ENCODE measurements around the gene RANBP9. TPM values are rescaled to one million over a fixed set of nuclear protein-coding genes. Genes with fewer than 3 reads are reported as not detected.

The RANBP9 gene
- total RNA-seq, 2 donors from 2014 or later, result 51.6 to 53.8 TPM

GRCh38 chr6:13641315-13641714 lies 70.3 kb downstream of the RANBP9 start:
- H3K9me3 ChIP-seq, result no peaks in the 10 kb centered on the region
- ATAC-seq (ENCODE audit: insufficient number of reproducible peaks, low FRiP score, low read depth) (peak; percentile 74), DNase-seq (ENCODE audit: low spot score) (no peak)
- no peaks in the 10 kb centered on the region for H3K27me3 ChIP-seq (replicated peaks; ENCODE audit: insufficient read depth)
- peaks cover 23% of the 10 kb centered on the region for H3K36me3 ChIP-seq
- no peak overlapping the region for H3K4me3 ChIP-seq
- no peak for TF ChIP-seq CTCF (IDR thresholded peaks at IDR 0.05)
- peaks cover 18 to 19% of the 10 kb centered on the region in 2 donors for H3K4me1 ChIP-seq (ENCODE audit: control insufficient read depth in 1 of 2, low read depth in 2 of 2)
- H3K27ac ChIP-seq, result peak overlapping the region; percentile 46 to 68

- no peak for DNase-seq (ENCODE audit: low spot score)
- peaks cover 19% of the 10 kb centered on the region for H3K36me3 ChIP-seq
These were observed 73.0 kb downstream of the RANBP9 start for GRCh38 chr6:13638626-13639025.

GRCh38 chr6:13638014-13638413 lies 73.6 kb downstream of the RANBP9 start:
- ATAC-seq (ENCODE audit: insufficient number of reproducible peaks, low FRiP score, low read depth), result no peak
- Histone ChIP-seq H3K4me3 (no peak overlapping the region), H3K9me3 (no peaks in the 10 kb centered on the region), H3K27ac (no peak overlapping the region), H3K27me3 (replicated peaks; ENCODE audit: insufficient read depth) (no peaks in the 10 kb centered on the region), H3K4me1 (ENCODE audit: control insufficient read depth in 1 of 2, low read depth in 2 of 2) (peaks cover 18 to 19% of the 10 kb centered on the region in 2 donors), H3K36me3 (peaks cover 15% of the 10 kb centered on the region)
- no peak for TF ChIP-seq CTCF (IDR thresholded peaks at IDR 0.05)
- no peak for DNase-seq (ENCODE audit: low spot score)

More at GRCh38 chr6:13638626-13639025, 73.0 kb downstream of the RANBP9 start:
- no peak for TF ChIP-seq CTCF (IDR thresholded peaks at IDR 0.05)
- no peak for ATAC-seq (ENCODE audit: insufficient number of reproducible peaks, low FRiP score, low read depth)
- H3K4me3 ChIP-seq, result no peak overlapping the region
- H3K27me3 ChIP-seq (replicated peaks; ENCODE audit: insufficient read depth), result no peaks in the 10 kb centered on the region
- no peak overlapping the region for H3K27ac ChIP-seq
- H3K4me1 ChIP-seq (ENCODE audit: control insufficient read depth in 1 of 2, low read depth in 2 of 2), result peaks cover 18 to 19% of the 10 kb centered on the region in 2 donors
- H3K9me3 ChIP-seq, result no peaks in the 10 kb centered on the region

- H3K27ac ChIP-seq, result no peak overlapping the region
- no peaks in the 10 kb centered on the region for H3K9me3 ChIP-seq
- peaks cover 23% of the 10 kb centered on the region for H3K36me3 ChIP-seq
- no peak for DNase-seq (ENCODE audit: low spot score)
- no peak overlapping the region for H3K4me3 ChIP-seq
- ATAC-seq (ENCODE audit: insufficient number of reproducible peaks, low FRiP score, low read depth), result no peak
- no peaks in the 10 kb centered on the region for H3K27me3 ChIP-seq (replicated peaks; ENCODE audit: insufficient read depth)
- peaks cover 10 to 13% of the 10 kb centered on the region in 2 donors for H3K4me1 ChIP-seq (ENCODE audit: control insufficient read depth in 1 of 2, low read depth in 2 of 2)
- TF ChIP-seq CTCF (IDR thresholded peaks at IDR 0.05), result no peak
These were observed 75.5 kb downstream of the RANBP9 start for GRCh38 chr6:13635948-13636658.

- no peak for ATAC-seq (ENCODE audit: insufficient number of reproducible peaks, low FRiP score, low read depth)
- Histone ChIP-seq H3K4me3 (no peak overlapping the region), H3K4me1 (ENCODE audit: control insufficient read depth in 1 of 2, low read depth in 2 of 2) (peaks cover 7 to 15% of the 10 kb centered on the region in 2 donors), H3K27ac (no peak overlapping the region), H3K27me3 (replicated peaks; ENCODE audit: insufficient read depth) (no peaks in the 10 kb centered on the region), H3K36me3 (peaks cover 13% of the 10 kb centered on the region), H3K9me3 (no peaks in the 10 kb centered on the region)
- no peak for TF ChIP-seq CTCF (IDR thresholded peaks at IDR 0.05)
- no peak for DNase-seq (ENCODE audit: low spot score)
These were observed 78.3 kb downstream of the RANBP9 start for GRCh38 chr6:13633343-13633742.
